K562 (cell line): ENCODE results near the gene ZCRB1. TPM values are rescaled to one million over a fixed set of nuclear protein-coding genes. Genes with fewer than 3 reads are reported as not detected.

Experiments
- ATAC-seq: fragments of 200-7000 bp; cut with Tn5 transposase; 3 replicates; pipeline ENCODE4 v1.9.1; 2020; ENCODE audit warnings: moderate library complexity
- BruUV-seq: library from RNA; stranded (reverse); fragments of 400-500 nt; replicated peaks from 2 replicates; lab custom pipeline; 2021; lab: Mats Ljungman, UMichigan
- CTCF ChIA-PET: fragments of 300-600 bp; formaldehyde crosslinking; extraction: SDS; loops from one replicate; lab custom pipeline; 2021; ENCODE audit warnings: low intra/inter-chr PET ratio; lab: Yijun Ruan, JAX
- POLR2A ChIA-PET: fragments of 300-600, 350-650 bp; sonication (Branson Sonifier 250); formaldehyde crosslinking; extraction: SDS; loops from one replicate; lab custom pipeline; 2021; ENCODE audit warnings: antibody characterized with exemption, inconsistent platforms; lab: Yijun Ruan, JAX
- DNase-seq, 4 experiments: peaks; one replicate each; pipeline versions ENCODE4 v3.0.0 to v3.0.0-alpha.2; 2011 to 2018; ENCODE audit warnings: low spot score in 3 of 4, mixed read lengths in 3 of 4; ENCODE audit errors: extremely low read depth in 1 of 4
- FAIRE-seq: peaks from 2 replicates; lab custom pipeline; 2011; peaks lifted over from hg19 to GRCh38; lab: Jason Lieb, UNC
- H2AFZ ChIP-seq: 2 replicates; pipeline ENCODE4 v1.6.0; 2011; ENCODE audit warnings: low read depth, low read length, control low read depth, inconsistent platforms
- H3K27ac ChIP-seq: fragments of 200-600 bp; 3 replicates; pipeline ENCODE4 v1.8.0; 2011; ENCODE audit warnings: low read depth, mild to moderate bottlenecking, control low read depth, inconsistent platforms, low read length, moderate library complexity, mixed read lengths; ENCODE audit errors: extremely low read depth
- H3K27me3 ChIP-seq, 2 experiments: fragments of 300-600 bp in 1 of 2; 2 replicates in 1 of 2; 3 replicates in 1 of 2; pipeline versions ENCODE4 v1.6.0 to v1.8.0; 2011; ENCODE audit warnings: inconsistent platforms in 2 of 2, low read length in 2 of 2, mild to moderate bottlenecking in 1 of 2, mixed read lengths in 1 of 2, moderate library complexity in 1 of 2; ENCODE audit not compliant: control insufficient read depth in 2 of 2, insufficient read depth in 2 of 2
- H3K36me3 ChIP-seq: fragments of 300-600 bp; 3 replicates; pipeline ENCODE4 v1.8.0; 2011; ENCODE audit warnings: mild to moderate bottlenecking, low read length, inconsistent platforms; ENCODE audit not compliant: control insufficient read depth, insufficient read depth
- H3K4me1 ChIP-seq, 2 experiments: fragments of 200-600 bp in 1 of 2; replicated peaks in 1 of 2; 2 replicates in 1 of 2; 3 replicates in 1 of 2; pipeline versions ENCODE4 v1.5.1 to v1.8.0; 2011; ENCODE audit warnings: inconsistent platforms in 2 of 2, low read length in 2 of 2, mild to moderate bottlenecking in 1 of 2, mixed read lengths in 1 of 2, moderate library complexity in 1 of 2; ENCODE audit not compliant: control insufficient read depth in 2 of 2, insufficient read depth in 2 of 2
- H3K4me2 ChIP-seq: 2 replicates; pipeline ENCODE4 v1.6.1; 2011; ENCODE audit warnings: low read length, control low read depth, inconsistent platforms, mixed read lengths; ENCODE audit not compliant: insufficient read depth
- H3K4me3 ChIP-seq: fragments of 200-600 bp; sonication (generic), shearing (Covaris generic); 2 replicates; pipeline ENCODE4 v1.5.1; 2016; ENCODE audit warnings: control low read depth, inconsistent platforms
- H3K79me2 ChIP-seq: fragments of 200-600 bp; 3 replicates; pipeline ENCODE4 v1.8.0; 2011; ENCODE audit warnings: low read length, inconsistent platforms; ENCODE audit not compliant: control insufficient read depth, insufficient read depth
- H3K9ac ChIP-seq, 2 experiments: 2 replicates each; pipeline versions ENCODE4 v1.6.0 to v1.6.1; 2011; ENCODE audit warnings: low read depth in 2 of 2, low read length in 2 of 2, control low read depth in 1 of 2, inconsistent platforms in 1 of 2, mild to moderate bottlenecking in 1 of 2, mixed read lengths in 1 of 2; ENCODE audit not compliant: insufficient read depth in 1 of 2
- H3K9me1 ChIP-seq: one replicate; pipeline ENCODE4 v1.6.0; 2011; ENCODE audit warnings: inconsistent platforms, mild to moderate bottlenecking, low read length, moderate library complexity; ENCODE audit not compliant: control insufficient read depth, insufficient read depth
- H3K9me3 ChIP-seq: replicated peaks from 2 replicates; pipeline ENCODE4 v1.5.1; 2011; ENCODE audit warnings: low read depth, low read length, inconsistent platforms; ENCODE audit not compliant: control insufficient read depth, insufficient read depth
- H4K20me1 ChIP-seq: replicated peaks from 2 replicates; pipeline ENCODE4 v1.6.1; 2011; ENCODE audit warnings: low read length, inconsistent platforms, mixed read lengths; ENCODE audit not compliant: control insufficient read depth, insufficient read depth
- CHD1 ChIP-seq: fragments of 200-600 bp; sonication (generic); IDR thresholded peaks from one replicate; pipeline ENCODE4 v1.6.1; 2012; ENCODE audit warnings: mild to moderate bottlenecking, moderate library complexity, low read length, inconsistent platforms
- CTBP1 ChIP-seq: fragments of 450-650 bp; IDR thresholded peaks from 2 replicates; pipeline ENCODE4 v1.6.1; 2016; ENCODE audit warnings: borderline replicate concordance
- HIVEP1 ChIP-seq: fragments of 250-450 bp; sonication (Bioruptor Pico); IDR thresholded peaks from 2 replicates; pipeline ENCODE4 v1.4.0; 2020; ENCODE audit warnings: mild to moderate bottlenecking
- WGBS: fragments of 100-300 bp; shearing (Covaris generic); methylation state at CpG from one replicate; pipeline ENCODE4 v1.1.6; 2016; ENCODE audit warnings: low coverage, mixed read lengths; ENCODE audit not compliant: insufficient coverage; ENCODE audit errors: missing lambda C conversion rate; 5-methylcytosine and 5-hydroxymethylcytosine counted together
- in situ Hi-C: fragments of 300-500 bp; cut with MboI; formaldehyde crosslinking; loops from 4 replicates; pipeline ENCODE4 v1.15.0; 2018; ENCODE audit warnings: inconsistent platforms, mixed read lengths
- intact Hi-C: fragments of 100-400 bp; cut with micrococcal nuclease; formaldehyde crosslinking; loops from 2 replicates; pipeline ENCODE4 v1.14.2; 2022
- polyA plus RNA-seq, 8 experiments: library from polyadenylated mRNA; depleted of rRNA in 4 of 8; stranded (reverse) in 5 of 8; unstranded in 3 of 8; fragments of >200 nt; fragmentation: Nextera tagmentation in 2 of 8; fragmentation: Illumina TruSeq in 1 of 8; extraction: Ambion mirVana in 2 of 8; extraction: Trizol in 1 of 8; gene quantifications; 2 replicates each; pipeline versions ENCODE4 v1.2.1 to v1.2.3, GENCODE V29; 2011 to 2014; ENCODE audit warnings: inconsistent platforms in 1 of 8, missing spikeins in 1 of 8
- total RNA-seq, 7 experiments: library from RNA; depleted of rRNA in 6 of 7; stranded (reverse); fragments of >200 nt in 6 of 7; fragmentation: Illumina TruSeq in 2 of 7; extraction: Trizol in 2 of 7; gene quantifications; 2 replicates each; pipeline versions ENCODE4 v1.2.1 to v1.2.3, GENCODE V29; 2011 to 2021; ENCODE audit warnings: low replicate concordance in 1 of 7
- TF ChIP-seq, protein P1 (sequence below): sonication (generic); formaldehyde crosslinking; IDR thresholded peaks from 2 replicates; pipeline ENCODE4 v1.8.1; 2023; ENCODE audit warnings: mild to moderate bottlenecking, missing genetic modification reagents
- TF ChIP-seq, protein P2 (sequence below), 2 experiments: IDR thresholded peaks; 2 replicates each; pipeline ENCODE4 v1.6.1; 2011; ENCODE audit warnings: borderline replicate concordance in 1 of 2, control low read depth in 1 of 2, low read depth in 1 of 2, low read length in 1 of 2, mild to moderate bottlenecking in 1 of 2, mixed read lengths in 1 of 2, moderate library complexity in 1 of 2; ENCODE audit not compliant: insufficient read depth in 1 of 2, insufficient read length in 1 of 2, poor library complexity in 1 of 2, severe bottlenecking in 1 of 2; ENCODE audit errors: extremely low read depth in 1 of 2

Gene ZCRB1
- total and polyA plus RNA-seq, 9 of the 15 experiments (the other 6 are each of a cell fraction or from before 2014, with no cell fraction given), result 36.0 to 102 (median 51.0) TPM

GRCh38 chr12:42277396-42278127 lies 48.3 kb downstream of the ZCRB1 start (continued):
- TF ChIP-seq CTBP1, result no peak
- TF ChIP-seq, protein P1, sequence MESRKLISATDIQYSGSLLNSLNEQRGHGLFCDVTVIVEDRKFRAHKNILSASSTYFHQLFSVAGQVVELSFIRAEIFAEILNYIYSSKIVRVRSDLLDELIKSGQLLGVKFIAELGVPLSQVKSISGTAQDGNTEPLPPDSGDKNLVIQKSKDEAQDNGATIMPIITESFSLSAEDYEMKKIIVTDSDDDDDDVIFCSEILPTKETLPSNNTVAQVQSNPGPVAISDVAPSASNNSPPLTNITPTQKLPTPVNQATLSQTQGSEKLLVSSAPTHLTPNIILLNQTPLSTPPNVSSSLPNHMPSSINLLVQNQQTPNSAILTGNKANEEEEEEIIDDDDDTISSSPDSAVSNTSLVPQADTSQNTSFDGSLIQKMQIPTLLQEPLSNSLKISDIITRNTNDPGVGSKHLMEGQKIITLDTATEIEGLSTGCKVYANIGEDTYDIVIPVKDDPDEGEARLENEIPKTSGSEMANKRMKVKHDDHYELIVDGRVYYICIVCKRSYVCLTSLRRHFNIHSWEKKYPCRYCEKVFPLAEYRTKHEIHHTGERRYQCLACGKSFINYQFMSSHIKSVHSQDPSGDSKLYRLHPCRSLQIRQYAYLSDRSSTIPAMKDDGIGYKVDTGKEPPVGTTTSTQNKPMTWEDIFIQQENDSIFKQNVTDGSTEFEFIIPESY (CRISPR knock-in tag), result no peak
- TF ChIP-seq, protein P2, sequence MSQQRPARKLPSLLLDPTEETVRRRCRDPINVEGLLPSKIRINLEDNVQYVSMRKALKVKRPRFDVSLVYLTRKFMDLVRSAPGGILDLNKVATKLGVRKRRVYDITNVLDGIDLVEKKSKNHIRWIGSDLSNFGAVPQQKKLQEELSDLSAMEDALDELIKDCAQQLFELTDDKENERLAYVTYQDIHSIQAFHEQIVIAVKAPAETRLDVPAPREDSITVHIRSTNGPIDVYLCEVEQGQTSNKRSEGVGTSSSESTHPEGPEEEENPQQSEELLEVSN (IDR thresholded peaks at IDR 0.05; ENCODE audit: borderline replicate concordance in 1 of 2, extremely low read depth in 1 of 2, insufficient read depth in 1 of 2, insufficient read length in 1 of 2, low read depth in 1 of 2, low read length in 1 of 2, poor library complexity in 1 of 2, severe bottlenecking in 1 of 2), result no peak

- H3K36me3 ChIP-seq, result no peaks in the 10 kb centered on the region
- no peaks in the 10 kb centered on the region for H3K9me1 ChIP-seq
- H3K27me3 ChIP-seq, result peaks cover 4 to 21% of the 10 kb centered on the region in 2 experiments; a peak in 3 of 5 replicates
- H3K79me2 ChIP-seq, result no peaks in the 10 kb centered on the region
- peaks cover 0 to 6% of the 10 kb centered on the region in 2 experiments; a peak in 2 of 5 replicates for H3K4me1 ChIP-seq
- intact Hi-C loops, result no loop called here
- FAIRE-seq (no peak), ATAC-seq (no peak), DNase-seq (no peak)
- H4K20me1 ChIP-seq, result no peaks in the 10 kb centered on the region
- ChIA-PET CTCF (no interaction called here), POLR2A (no interaction called here)
- no peak overlapping the region for H2AFZ ChIP-seq
- WGBS, result 3% methylated on average over 4 of the region's 4 CpGs
- in situ Hi-C loops, result no loop called here
- no peaks in the 10 kb centered on the region for H3K9me3 ChIP-seq
- H3K9ac ChIP-seq, result no peak overlapping the region
- H3K4me2 ChIP-seq, result no peak overlapping the region
- H3K4me3 ChIP-seq, result no peak overlapping the region
- H3K27ac ChIP-seq, result no peak overlapping the region
- no peak for TF ChIP-seq CHD1
- no peak for TF ChIP-seq HIVEP1 (CRISPR knock-in tag)
- no TSS peak for BruUV-seq
Observed at GRCh38 chr12:42275499-42275898, 50.4 kb downstream of the ZCRB1 start.
